T1000 (cell line): Measurements from ENCODE around the gene PDIA2.

Source experiments
- DNase-seq: peaks from one replicate; lab custom pipeline; 2025; ENCODE audit warnings: mixed read lengths; lab: John Stamatoyannopoulos, UW

PDIA2 gene

GRCh38 chr16:280991-281659 lies 1.8 kb upstream of the PDIA2 start:
- DNase-seq: no peak

- no peak for DNase-seq
These were observed 1.2 kb upstream of the PDIA2 start for GRCh38 chr16:281660-282255.

DNA sequence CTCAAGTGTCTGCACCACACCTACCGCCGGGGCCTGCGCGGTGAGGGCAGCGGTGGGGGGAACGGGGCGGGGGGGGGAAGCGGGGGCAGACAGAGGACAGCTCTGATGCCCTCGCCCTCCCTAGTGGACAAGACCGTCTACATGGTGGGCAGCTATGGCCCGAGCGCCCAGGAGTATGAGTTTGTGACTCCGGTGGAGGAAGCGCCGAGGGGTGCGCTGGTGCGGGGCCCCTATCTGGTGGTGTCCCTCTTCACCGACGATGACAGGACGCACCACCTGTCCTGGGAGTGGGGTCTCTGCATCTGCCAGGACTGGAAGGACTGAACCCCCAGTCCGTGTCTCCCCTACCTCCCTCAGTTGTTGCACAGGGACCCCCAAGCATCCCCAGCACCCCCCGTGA lies 473 bp upstream of the PDIA2 start:
- no peak for DNase-seq

- DNase-seq: no peak
These were observed 1.5 kb downstream of the PDIA2 start for GRCh38 chr16:284204-285120.

- DNase-seq: no peak
These were observed 2.4 kb downstream of the PDIA2 start for GRCh38 chr16:285146-286055.

DNA sequence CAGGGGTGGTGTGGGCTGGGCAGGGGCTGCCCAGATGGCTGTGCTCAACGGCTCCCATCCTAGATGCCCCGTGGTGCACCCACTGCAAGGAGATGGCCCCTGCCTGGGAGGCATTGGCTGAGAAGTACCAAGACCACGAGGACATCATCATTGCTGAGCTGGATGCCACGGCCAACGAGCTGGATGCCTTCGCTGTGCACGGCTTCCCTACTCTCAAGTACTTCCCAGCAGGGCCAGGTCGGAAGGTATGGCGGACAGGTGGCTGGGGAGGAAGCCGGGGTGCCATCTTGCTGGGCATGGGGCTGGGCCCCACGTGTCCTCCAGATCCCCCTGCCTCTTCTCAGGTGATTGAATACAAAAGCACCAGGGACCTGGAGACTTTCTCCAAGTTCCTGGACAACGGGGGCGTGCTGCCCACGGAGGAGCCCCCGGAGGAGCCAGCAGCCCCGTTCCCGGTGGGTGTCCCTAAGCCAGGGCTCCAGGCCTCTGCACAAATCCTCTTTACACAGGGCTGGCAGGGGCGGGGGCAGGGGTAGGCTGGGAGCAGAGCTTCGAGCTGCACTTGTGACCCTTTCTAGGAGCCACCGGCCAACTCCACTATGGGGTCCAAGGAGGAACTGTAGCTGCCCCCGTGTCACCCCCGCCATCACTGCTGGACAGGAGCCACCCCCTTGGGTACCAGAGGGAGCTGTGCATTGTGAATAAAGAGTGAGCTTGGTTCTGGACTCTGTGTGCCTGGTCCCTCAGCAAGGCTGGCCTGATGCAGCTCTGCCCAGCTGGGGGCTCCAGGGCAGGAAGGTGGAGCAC lies 3.7 kb downstream of the PDIA2 start:
- DNase-seq: no peak

GRCh38 chr16:287298-287811 lies 4.4 kb downstream of the PDIA2 start:
- no peak for DNase-seq

- DNase-seq: no peak
These were observed 5.3 kb downstream of the PDIA2 start for GRCh38 chr16:287981-288920.

DNA sequence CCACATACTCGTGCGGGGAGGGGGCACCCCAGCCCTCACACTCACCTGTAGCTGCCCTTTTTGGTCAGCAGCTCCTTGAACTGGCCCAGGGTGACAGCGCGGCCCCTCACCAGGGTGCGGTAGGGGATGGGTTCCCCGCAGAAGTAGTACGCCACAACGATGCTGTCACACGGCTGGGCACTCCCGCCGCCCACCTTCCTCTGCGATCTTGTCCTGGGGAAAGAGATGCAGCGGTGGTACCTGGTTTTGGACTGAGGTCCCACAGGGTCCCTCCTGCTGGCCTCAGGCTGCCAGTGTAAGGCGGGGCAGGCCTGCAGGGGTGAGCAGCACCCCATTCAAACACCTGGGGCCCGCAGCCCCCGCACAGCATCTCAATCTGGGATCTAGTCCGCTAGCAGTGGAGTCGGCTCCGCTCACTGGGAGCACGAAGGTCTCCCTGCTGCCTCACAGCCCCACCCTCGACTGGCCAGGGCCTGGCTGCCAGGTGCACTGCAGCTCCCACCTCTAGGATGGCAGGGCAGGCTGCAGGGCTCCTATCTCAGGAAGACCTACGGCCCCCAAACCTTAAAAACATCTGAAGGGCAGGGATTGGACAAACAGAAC lies 6.5 kb downstream of the PDIA2 start:
- DNase-seq: no peak

DNA sequence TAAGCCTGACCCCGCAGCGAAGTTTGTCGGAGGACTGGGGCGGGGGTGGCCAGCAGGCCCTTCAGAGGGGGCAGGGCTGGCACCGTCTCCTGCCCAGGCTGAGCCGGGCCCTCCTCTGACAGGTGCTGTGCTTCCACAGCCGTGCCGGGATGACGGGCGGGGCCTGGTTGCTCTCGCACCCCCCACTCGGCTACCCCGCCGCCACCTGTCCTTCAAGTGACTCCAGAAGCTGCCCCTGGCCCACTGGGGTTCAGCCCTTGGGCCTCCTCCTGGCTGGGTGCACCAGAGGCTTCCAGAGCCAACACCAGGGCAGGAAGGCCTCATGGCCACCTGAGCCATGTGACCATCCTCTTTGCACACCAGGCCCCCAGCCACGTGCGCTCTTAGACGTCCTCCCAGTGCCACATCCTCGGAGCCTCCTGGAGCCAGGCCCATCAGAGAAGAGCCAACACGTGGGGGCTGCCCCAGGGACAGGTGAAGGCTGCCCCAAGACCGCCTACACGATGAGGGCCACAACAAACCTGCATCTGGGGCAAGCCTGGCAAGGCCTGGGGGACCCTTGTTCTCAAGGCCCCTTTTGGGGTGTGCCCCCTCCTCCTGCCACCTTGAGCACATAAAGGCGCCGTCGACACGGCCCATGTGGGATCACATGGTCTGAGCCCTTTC lies 7.2 kb downstream of the PDIA2 start:
- no peak for DNase-seq

DNA sequence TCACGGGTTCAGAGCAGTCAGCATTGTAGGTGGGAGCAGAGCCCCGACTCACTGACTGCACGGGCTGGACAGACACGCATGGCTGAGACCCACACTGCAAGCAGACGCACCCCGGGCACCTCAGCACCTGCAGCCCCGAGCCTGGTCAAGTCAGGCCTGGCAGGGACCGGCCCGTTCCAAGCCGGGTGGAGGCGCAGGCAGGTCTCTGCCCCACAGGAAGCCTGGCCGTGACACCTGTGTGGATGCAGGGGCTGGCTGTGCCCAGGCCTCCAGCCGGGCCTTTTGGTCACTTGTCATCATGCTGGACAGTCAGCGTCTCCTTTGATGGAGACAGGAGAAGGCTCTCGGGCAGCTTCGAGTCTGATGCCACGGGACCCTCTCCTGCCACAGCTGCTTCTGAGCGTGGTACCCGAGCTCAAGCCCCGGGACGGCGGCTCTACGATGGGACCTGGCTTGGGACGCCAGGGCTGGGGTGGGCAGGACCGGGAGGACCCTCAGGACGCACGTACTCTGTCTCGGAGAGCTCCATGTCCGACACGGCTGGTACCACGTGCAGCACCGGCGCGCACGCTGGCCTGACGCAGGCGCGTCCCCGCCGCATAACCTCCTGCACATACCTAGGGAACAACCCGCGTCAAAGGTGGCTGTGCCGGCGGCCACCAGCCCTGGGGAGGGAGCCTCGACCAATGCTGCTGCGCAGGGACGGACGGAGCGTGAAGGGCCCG lies 7.9 kb downstream of the PDIA2 start:
- no peak for DNase-seq

- DNase-seq: no peak
These were observed 8.6 kb downstream of the PDIA2 start for GRCh38 chr16:291539-291938.

DNA sequence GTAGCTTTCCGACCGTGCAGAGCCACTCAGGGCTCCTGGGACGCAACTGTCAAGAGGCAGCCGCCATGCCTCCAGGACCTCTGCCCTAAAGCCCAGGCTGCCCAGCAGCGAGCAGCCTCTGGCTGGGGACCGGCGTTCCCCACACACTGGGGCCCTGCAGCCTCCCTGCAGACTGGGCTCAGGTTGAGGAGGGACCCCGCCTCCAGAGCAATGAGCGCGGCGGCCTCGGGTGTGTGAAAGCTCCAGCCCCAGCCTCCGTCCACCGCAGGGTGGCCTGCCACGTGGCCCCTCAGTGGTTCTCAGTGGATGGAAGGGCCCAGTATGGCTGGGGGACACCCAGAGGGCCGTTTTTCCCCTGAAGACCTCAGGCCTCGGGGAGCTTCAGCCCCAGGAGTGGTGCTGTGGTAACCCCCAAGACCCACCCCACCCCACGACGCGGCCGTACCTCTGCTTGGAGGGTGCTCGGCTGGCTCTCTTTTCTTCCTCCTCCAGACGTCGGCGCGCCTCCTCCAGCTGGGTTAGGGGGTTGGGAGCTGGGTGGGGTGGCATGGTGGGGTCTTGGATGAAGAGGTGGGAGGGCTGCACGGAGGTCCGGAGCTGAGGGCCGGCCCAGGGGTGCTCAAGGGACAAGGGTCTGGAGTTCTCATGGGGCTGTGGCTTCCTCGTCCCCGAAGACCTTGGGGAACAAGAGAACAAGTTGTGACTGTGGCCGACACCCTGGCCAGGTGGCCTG lies 10.2 kb downstream of the PDIA2 start:
- no peak for DNase-seq

- no peak for DNase-seq
These were observed 13.3 kb downstream of the PDIA2 start for GRCh38 chr16:296276-296675.

DNA sequence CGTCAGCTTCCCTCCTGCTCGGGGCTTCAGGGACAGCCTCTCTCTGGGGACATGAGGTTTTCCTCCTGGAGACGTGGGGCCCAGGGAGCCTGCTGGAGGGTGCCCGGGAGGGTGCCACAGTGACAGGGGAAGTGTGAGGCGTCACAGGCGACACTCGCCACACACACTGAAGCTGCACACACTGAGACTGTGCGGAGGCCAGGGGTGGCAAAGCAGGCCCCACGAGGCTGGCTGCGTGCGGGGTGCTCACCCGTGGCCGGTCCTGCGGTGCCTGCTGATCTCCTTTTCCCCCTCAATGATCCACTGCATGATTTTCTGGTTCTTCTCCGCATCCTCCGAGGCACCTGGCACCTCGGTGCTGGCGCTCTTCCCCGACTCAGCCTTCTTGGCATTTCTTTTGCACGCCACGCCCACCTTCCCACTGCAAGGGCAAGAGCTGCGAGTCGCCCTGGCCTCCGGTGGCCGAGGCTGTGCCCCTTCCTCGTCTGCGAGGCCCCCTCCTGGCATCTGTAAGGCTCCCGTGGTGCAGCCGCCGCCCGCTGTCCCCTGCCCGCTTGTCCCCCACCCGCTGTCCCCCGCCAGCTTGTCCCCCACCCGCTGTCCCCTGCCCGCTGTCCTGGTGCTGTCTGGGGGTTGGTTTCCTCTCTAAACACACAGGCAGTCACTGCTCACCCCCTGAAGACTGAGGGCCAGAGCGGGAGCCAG lies 14.0 kb downstream of the PDIA2 start:
- no peak for DNase-seq

GRCh38 chr16:297832-298231 lies 14.9 kb downstream of the PDIA2 start:
- DNase-seq: no peak

DNA sequence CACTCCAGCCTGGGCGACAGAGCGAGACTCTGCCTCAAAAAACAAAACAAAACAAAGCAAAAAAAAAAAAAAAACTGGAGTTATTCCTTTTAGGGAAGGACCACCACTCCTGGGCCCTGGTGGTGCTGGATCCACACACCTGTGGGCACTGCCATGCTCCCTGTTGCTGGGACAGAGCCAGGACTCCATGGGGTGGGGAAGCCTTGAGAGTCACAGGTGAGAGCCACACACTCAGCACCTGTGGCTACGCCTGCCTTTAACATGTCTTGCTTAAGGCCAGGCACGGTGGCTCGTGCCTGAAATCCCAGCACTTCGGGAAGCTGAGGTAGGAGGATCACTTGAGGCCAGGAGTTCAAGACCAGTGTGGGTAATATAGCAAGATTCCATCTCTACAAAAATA lies 18.3 kb downstream of the PDIA2 start:
- DNase-seq: no peak
